A549 (cell line): Measurements from ENCODE around the gene P4HA3.

Experiments
- CBX2 ChIP-seq: fragments of 200-600 bp; sonication (generic); IDR thresholded peaks from 2 replicates; pipeline ENCODE4 v1.6.1; 2016; ENCODE audit warnings: low read depth, mild to moderate bottlenecking, borderline replicate concordance
- CHD2 ChIP-seq: fragments of 150-350 bp; IDR thresholded peaks from 2 replicates; pipeline ENCODE4 v1.6.1; 2014; ENCODE audit warnings: low read length; ENCODE audit not compliant: partially characterized antibody
- CTCF ChIP-seq: fragments of >200 bp; sonication (Bioruptor Twin); formaldehyde crosslinking; IDR thresholded peaks from 3 replicates; pipeline ENCODE4 v1.5.1; 2016
- FOSL2 ChIP-seq, 2 experiments: fragments of 450-650 bp in 1 of 2; fragments of >200 bp in 1 of 2; sonication (Bioruptor Twin) in 1 of 2; formaldehyde crosslinking; IDR thresholded peaks; 2 replicates each; pipeline versions ENCODE4 v1.5.0 to v1.6.1; 2016 to 2020; ENCODE audit warnings: mild to moderate bottlenecking in 1 of 2, moderate library complexity in 1 of 2
- HDAC2 ChIP-seq: fragments of 200-600 bp; sonication (generic); IDR thresholded peaks from 2 replicates; pipeline ENCODE4 v1.6.1; 2016
- MAX ChIP-seq: IDR thresholded peaks from 2 replicates; pipeline ENCODE4 v1.6.1; 2012
- MYC ChIP-seq: IDR thresholded peaks from 2 replicates; pipeline ENCODE4 v1.6.1; 2012; ENCODE audit warnings: mild to moderate bottlenecking, inconsistent platforms, low read length, improper control_type of control experiment, borderline replicate concordance
- POLR2A ChIP-seq: IDR thresholded peaks from 2 replicates; pipeline ENCODE4 v1.6.1; 2012; ENCODE audit warnings: mild to moderate bottlenecking, low read length
- RAD21 ChIP-seq, 2 experiments: fragments of >200 bp in 1 of 2; sonication (Bioruptor Twin) in 1 of 2; formaldehyde crosslinking in 1 of 2; IDR thresholded peaks in 1 of 2; conservative IDR thresholded peaks in 1 of 2; 2 replicates in 1 of 2; 3 replicates in 1 of 2; pipeline ENCODE4 v1.6.1; 2012 to 2018; ENCODE audit warnings: inconsistent platforms in 1 of 2
- ZC3H11A ChIP-seq: fragments of 450-650 bp; IDR thresholded peaks from 2 replicates; pipeline ENCODE4 v1.6.1; 2014; ENCODE audit warnings: antibody characterized with exemption, mild to moderate bottlenecking
- ZFP36 ChIP-seq: fragments of 450-650 bp; IDR thresholded peaks from 2 replicates; pipeline ENCODE4 v1.6.1; 2014; ENCODE audit warnings: borderline replicate concordance; ENCODE audit not compliant: partially characterized antibody
- TF ChIP-seq, protein P1 (sequence below): IDR thresholded peaks from 2 replicates; pipeline ENCODE4 v1.6.1; 2012

- TF ChIP-seq ZFP36 (no peak), CTCF (no peak), CBX2 (no peak), POLR2A (no peak), HDAC2 (no peak), FOSL2 (IDR thresholded peaks at IDR 0.05) (no peak), FOSL2 (CRISPR knock-in tag; IDR thresholded peaks at IDR 0.05) (no peak), MAX (no peak), RAD21 (conservative IDR thresholded peaks at IDR 0.05 in 1 of 2, IDR thresholded peaks at IDR 0.05 in 1 of 2) (no peak), CHD2 (no peak), MYC (no peak), ZC3H11A (no peak)
- TF ChIP-seq, protein P1, sequence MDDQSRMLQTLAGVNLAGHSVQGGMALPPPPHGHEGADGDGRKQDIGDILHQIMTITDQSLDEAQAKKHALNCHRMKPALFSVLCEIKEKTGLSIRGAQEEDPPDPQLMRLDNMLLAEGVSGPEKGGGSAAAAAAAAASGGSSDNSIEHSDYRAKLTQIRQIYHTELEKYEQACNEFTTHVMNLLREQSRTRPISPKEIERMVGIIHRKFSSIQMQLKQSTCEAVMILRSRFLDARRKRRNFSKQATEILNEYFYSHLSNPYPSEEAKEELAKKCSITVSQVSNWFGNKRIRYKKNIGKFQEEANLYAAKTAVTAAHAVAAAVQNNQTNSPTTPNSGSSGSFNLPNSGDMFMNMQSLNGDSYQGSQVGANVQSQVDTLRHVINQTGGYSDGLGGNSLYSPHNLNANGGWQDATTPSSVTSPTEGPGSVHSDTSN, result no peak
These were observed 11.2 kb upstream of the P4HA3 start for GRCh38 chr11:74322667-74323066.
